Peyer's patch (tissue), 4 donors: ENCODE data around the gene BIN2. TPM values are rescaled to one million over a fixed set of nuclear protein-coding genes. Genes with fewer than 3 reads are reported as not detected.

ENCODE experiments used
- DNase-seq, 3 donors: peaks; one replicate each; pipeline ENCODE4 v3.0.0-alpha.2; 2017 to 2019
- H3K27ac ChIP-seq, 4 donors: fragments of 200-600 bp; sonication (generic); one replicate each; pipeline ENCODE4 v1.5.1; 2016 to 2019
- H3K27me3 ChIP-seq, 2 donors: fragments of 200-600 bp; sonication (generic); one replicate each; pipeline ENCODE4 v1.5.1; 2019
- H3K36me3 ChIP-seq, 3 donors: fragments of 200-600 bp; sonication (generic); one replicate each; pipeline ENCODE4 v1.5.1; 2016 to 2019
- H3K4me1 ChIP-seq, 4 donors: fragments of 200-600 bp; sonication (generic); one replicate each; pipeline ENCODE4 v1.5.1; 2016 to 2019
- H3K4me3 ChIP-seq, 4 donors: fragments of 200-600 bp; sonication (generic); 1 replicate in 3 of 4; 2 replicates in 1 of 4; pipeline ENCODE4 v1.5.1; 2016 to 2019; ENCODE audit warnings: mild to moderate bottlenecking in 1 of 4
- H3K9me3 ChIP-seq, 4 donors: fragments of 200-600 bp; sonication (generic); one replicate each; pipeline ENCODE4 v1.5.1; 2016 to 2019; ENCODE audit warnings: mild to moderate bottlenecking in 1 of 4
- POLR2A ChIP-seq, 2 donors: fragments of 450-650 bp; IDR thresholded peaks; one replicate each; pipeline ENCODE4 v1.5.1; 2017; ENCODE audit warnings: antibody characterized with exemption in 2 of 2, mild to moderate bottlenecking in 2 of 2, moderate library complexity in 2 of 2
- total RNA-seq, 4 donors: library from RNA; depleted of rRNA; stranded (reverse); fragments of >200 nt; gene quantifications; one replicate each; pipeline ENCODE4 v1.1.0, GENCODE V29; 2016
- TF ChIP-seq, protein P1 (sequence below), 6 experiments: fragments of 450-650 bp in 4 of 6; fragments of 200-600 bp in 2 of 6; sonication (generic) in 1 of 6; IDR thresholded peaks; one replicate each; pipeline ENCODE4 v1.5.1; 2017 to 2019; ENCODE audit warnings: antibody characterized with exemption in 6 of 6, mild to moderate bottlenecking in 3 of 6, moderate library complexity in 1 of 6

Gene BIN2
- total RNA-seq, 4 donors from 2014 or later, result 2.3 to 38.0 (median 5.6) TPM

- peak; percentile 97 to 99 (median 98) for DNase-seq
- peak; percentile 92 to 95 for TF ChIP-seq POLR2A (IDR thresholded peaks at IDR 0.05)
- TF ChIP-seq, protein P1, sequence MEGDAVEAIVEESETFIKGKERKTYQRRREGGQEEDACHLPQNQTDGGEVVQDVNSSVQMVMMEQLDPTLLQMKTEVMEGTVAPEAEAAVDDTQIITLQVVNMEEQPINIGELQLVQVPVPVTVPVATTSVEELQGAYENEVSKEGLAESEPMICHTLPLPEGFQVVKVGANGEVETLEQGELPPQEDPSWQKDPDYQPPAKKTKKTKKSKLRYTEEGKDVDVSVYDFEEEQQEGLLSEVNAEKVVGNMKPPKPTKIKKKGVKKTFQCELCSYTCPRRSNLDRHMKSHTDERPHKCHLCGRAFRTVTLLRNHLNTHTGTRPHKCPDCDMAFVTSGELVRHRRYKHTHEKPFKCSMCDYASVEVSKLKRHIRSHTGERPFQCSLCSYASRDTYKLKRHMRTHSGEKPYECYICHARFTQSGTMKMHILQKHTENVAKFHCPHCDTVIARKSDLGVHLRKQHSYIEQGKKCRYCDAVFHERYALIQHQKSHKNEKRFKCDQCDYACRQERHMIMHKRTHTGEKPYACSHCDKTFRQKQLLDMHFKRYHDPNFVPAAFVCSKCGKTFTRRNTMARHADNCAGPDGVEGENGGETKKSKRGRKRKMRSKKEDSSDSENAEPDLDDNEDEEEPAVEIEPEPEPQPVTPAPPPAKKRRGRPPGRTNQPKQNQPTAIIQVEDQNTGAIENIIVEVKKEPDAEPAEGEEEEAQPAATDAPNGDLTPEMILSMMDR (IDR thresholded peaks at IDR 0.05), result peak in 3 of 6 experiments; percentile 21 to 47 (median 29)
- Histone ChIP-seq H3K9me3 (no peaks in the 10 kb centered on the region), H3K27ac (peak within 1 kb of the TSS; percentile 99 to 100 (median 100)), H3K4me3 (peak within 1 kb of the TSS; percentile 83 to 100 (median 93)), H3K4me1 (peaks cover 0 to 22% (median 0%) of the 10 kb centered on the region in 4 donors), H3K36me3 (peaks cover 0 to 35% (median 0%) of the 10 kb centered on the region in 3 donors), H3K27me3 (no peaks in the 10 kb centered on the region)
These were observed 85.3 kb downstream of the BIN2 start, which contains the start of gene DAZAP2 for GRCh38 chr12:51238510-51239334. Gene DAZAP2 (plus strand): TSS chr12:51238826. CDS start chr12:51238908, 82 bp downstream.

DNA sequence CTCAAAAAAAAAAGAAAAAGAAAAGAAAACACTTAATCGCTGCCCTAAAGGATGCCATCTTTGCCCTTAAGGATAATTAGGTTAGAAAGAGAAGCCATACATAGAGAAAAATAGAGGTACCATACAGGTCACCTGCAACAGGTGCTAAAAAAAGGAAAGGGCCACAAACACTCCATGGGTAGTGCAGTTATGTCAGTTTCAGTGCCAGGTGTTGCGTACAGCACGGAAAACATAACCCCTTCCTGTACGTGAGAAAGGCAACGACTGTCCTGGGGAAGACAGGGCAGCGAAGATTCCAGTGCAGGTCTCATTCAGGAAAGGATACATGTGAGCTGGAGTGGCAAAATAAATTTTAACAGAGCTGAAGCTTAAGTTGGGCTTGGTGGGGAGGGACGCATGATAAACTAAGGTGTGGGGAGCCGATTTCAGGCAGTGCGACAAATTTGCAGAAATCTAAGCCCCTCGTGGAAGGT is 85.9 kb downstream of the BIN2 start:
- Histone ChIP-seq H3K27me3 (no peaks in the 10 kb centered on the region), H3K27ac (peak overlapping the region; percentile 99 to 100 (median 100)), H3K36me3 (peaks cover 0 to 30% (median 0%) of the 10 kb centered on the region in 3 donors), H3K4me1 (peaks cover 0 to 22% (median 0%) of the 10 kb centered on the region in 4 donors), H3K4me3 (peak overlapping the region; percentile 83 to 100 (median 93)), H3K9me3 (no peaks in the 10 kb centered on the region)
- TF ChIP-seq POLR2A (IDR thresholded peaks at IDR 0.05), result no peak
- TF ChIP-seq, protein P1 (IDR thresholded peaks at IDR 0.05), result peak in 1 of 6 experiments; percentile 28
- peak in 1 of 3 donors; percentile 32 for DNase-seq

DNA sequence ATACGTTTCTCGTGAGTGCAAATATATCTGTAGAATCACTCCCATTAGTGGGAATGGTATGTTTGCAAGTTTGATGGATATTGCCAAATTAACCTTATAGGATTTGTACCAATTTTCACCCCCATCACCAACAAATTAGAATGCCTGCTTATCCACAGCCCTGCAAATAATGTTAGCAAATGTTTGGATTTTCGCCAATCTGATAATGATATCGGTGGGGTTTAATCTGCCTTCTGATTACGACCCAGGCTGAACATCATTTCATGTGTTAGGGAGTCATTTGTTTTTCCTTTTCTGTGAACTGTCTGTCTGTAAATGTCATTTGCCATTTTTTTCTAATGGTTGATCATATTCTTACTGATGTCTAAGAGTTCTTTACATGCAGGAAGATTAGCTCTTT is 89.4 kb downstream of the BIN2 start:
- no peak overlapping the region for H3K27ac ChIP-seq
- no peak for DNase-seq
- TF ChIP-seq, protein P1 (IDR thresholded peaks at IDR 0.05), result no peak
- TF ChIP-seq POLR2A (IDR thresholded peaks at IDR 0.05), result no peak
- H3K27me3 ChIP-seq, result no peaks in the 10 kb centered on the region
- H3K36me3 ChIP-seq, result no peaks in the 10 kb centered on the region
- no peaks in the 10 kb centered on the region for H3K9me3 ChIP-seq
- H3K4me1 ChIP-seq, result peaks cover 0 to 5% (median 0%) of the 10 kb centered on the region in 4 donors
- H3K4me3 ChIP-seq, result no peak overlapping the region

DNA sequence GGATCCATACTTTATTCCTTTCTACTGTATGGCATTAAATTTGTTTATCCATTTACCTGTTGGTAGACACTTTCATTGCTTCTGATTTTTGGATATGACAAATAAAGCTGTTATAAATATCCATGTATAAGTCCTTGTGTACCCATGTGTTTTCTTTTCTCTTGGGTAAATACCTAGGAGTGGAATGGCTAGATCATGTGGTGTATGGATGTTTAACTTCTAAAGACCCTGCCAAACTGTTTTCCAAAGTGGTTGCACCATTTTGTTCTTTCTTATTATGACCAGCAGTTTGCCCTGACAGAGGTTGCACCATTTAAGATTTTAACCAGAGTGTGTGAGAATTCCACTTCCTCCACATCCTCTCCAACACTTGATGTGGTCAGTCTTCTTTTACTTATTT is 91.3 kb downstream of the BIN2 start:
- no peak for DNase-seq
- no peaks in the 10 kb centered on the region for H3K36me3 ChIP-seq
- H3K27ac ChIP-seq, result no peak overlapping the region
- no peaks in the 10 kb centered on the region for H3K27me3 ChIP-seq
- no peak overlapping the region for H3K4me3 ChIP-seq
- TF ChIP-seq, protein P1 (IDR thresholded peaks at IDR 0.05), result no peak
- no peak for TF ChIP-seq POLR2A (IDR thresholded peaks at IDR 0.05)
- H3K9me3 ChIP-seq, result no peaks in the 10 kb centered on the region
- H3K4me1 ChIP-seq, result no peaks in the 10 kb centered on the region

Other genes starting within 250 kb of the BIN2 start
- gene CSRNP2, start 240.6 kb downstream of the BIN2 start, total RNA-seq, result 10 to 100 TPM; 17.8 to 23.1 (median 21.1) TPM
- gene TFCP2, start 151.0 kb downstream of the BIN2 start, total RNA-seq, result 10 to 100 TPM; 14.9 to 35.5 (median 19.4) TPM
- gene POU6F1, start 106.1 kb downstream of the BIN2 start, total RNA-seq, result 10 to 100 TPM in 1 of 4 donors, 1 to 10 TPM in 3; 1.4 to 19.8 (median 6.6) TPM
- gene DAZAP2, start 85.3 kb downstream of the BIN2 start, total RNA-seq, result 100 to 1,000 TPM; 220 to 372 (median 284) TPM
- gene SMAGP, start 53.8 kb downstream of the BIN2 start, total RNA-seq, result 10 to 100 TPM; 23.1 to 42.9 (median 39.1) TPM
- gene CELA1, start 22.5 kb upstream of the BIN2 start, total RNA-seq, result not detected
- 10 to 100 TPM; 31.4 to 82.0 (median 54.9) TPM for gene GALNT6, start 67.2 kb upstream of the BIN2 start, total RNA-seq
- 10 to 100 TPM in 1 of 4 donors, 1 to 10 TPM in 3; 1.9 to 49.5 (median 7.1) TPM for gene SLC4A8, start 100.7 kb upstream of the BIN2 start, total RNA-seq